ENCODE results near the gene FBH1.
"Not testable (repeated sequence)": the region's sequence is repeated elsewhere in the genome, so short reads cannot be mapped to it uniquely, and the experiment has no call there.

FBH1 gene

GRCh38 chr10:5889624-5890451 is at the start of gene FBH1, which contains the start of gene ANKRD16:
Gene FBH1 (plus strand): TSS chr10:5890243. CDS start chr10:5890346, 103 bp downstream.
Gene ANKRD16 (minus strand): TSS chr10:5889893. CDS start chr10:5889354, 539 bp downstream.
- no peaks in the 10 kb centered on the region for H3K27me3 ChIP-seq (ENCODE audit: control insufficient read depth, insufficient read depth, low read length)
- peak within 1 kb of the TSS; percentile 86 for H3K4me3 ChIP-seq (ENCODE audit: low read length)
- no peaks in the 10 kb centered on the region; the same call in 1 of the 2 replicates for H3K4me1 ChIP-seq (ENCODE audit: control insufficient read depth, insufficient read depth, low read length)
- H3K9me3 ChIP-seq (ENCODE audit: control insufficient read depth, insufficient read depth, low read length) = no peaks in the 10 kb centered on the region
- no CpG with 5 or more reads among the region's 109 CpGs for WGBS (ENCODE audit: insufficient coverage, insufficient read length)
- H3K36me3 ChIP-seq (ENCODE audit: control insufficient read depth, insufficient read depth, low read length) = peaks cover 7% of the 10 kb centered on the region; the same call in 1 of the 2 replicates
- H3K27ac ChIP-seq (ENCODE audit: low read length) = no peak within 1 kb of the TSS
- DNase-seq (ENCODE audit: low read depth, low spot score) = peak; percentile 94

GRCh38 chr10:5840314-5841307 is 49.4 kb upstream of the FBH1 start:
- no CpG with 5 or more reads among the region's 40 CpGs for WGBS (ENCODE audit: insufficient coverage, insufficient read length)
- Histone ChIP-seq H3K27ac (ENCODE audit: low read length) (no peak overlapping the region), H3K4me3 (ENCODE audit: low read length) (no peak overlapping the region), H3K9me3 (ENCODE audit: control insufficient read depth, insufficient read depth, low read length) (no peaks in the 10 kb centered on the region), H3K27me3 (ENCODE audit: control insufficient read depth, insufficient read depth, low read length) (no peaks in the 10 kb centered on the region), H3K36me3 (ENCODE audit: control insufficient read depth, insufficient read depth, low read length) (no peaks in the 10 kb centered on the region), H3K4me1 (ENCODE audit: control insufficient read depth, insufficient read depth, low read length) (no peaks in the 10 kb centered on the region)
- no peak for DNase-seq (ENCODE audit: low read depth, low spot score)

- no peaks in the 10 kb centered on the region for H3K4me1 ChIP-seq (ENCODE audit: control insufficient read depth, insufficient read depth, low read length)
- no CpG with 5 or more reads among the region's 14 CpGs for whole genome bisulfite sequencing (ENCODE audit: insufficient coverage, insufficient read length)
These were observed 48.1 kb upstream of the FBH1 start for GRCh38 chr10:5841965-5842364.

GRCh38 chr10:5843686-5844344 is 46.2 kb upstream of the FBH1 start:
- no peaks in the 10 kb centered on the region for H3K9me3 ChIP-seq (ENCODE audit: control insufficient read depth, insufficient read depth, low read length)
- H3K27ac ChIP-seq (ENCODE audit: low read length) = no peak overlapping the region
- WGBS (ENCODE audit: insufficient coverage, insufficient read length) = no CpG with 5 or more reads among the region's 4 CpGs
- no peaks in the 10 kb centered on the region for H3K36me3 ChIP-seq (ENCODE audit: control insufficient read depth, insufficient read depth, low read length)
- no peak overlapping the region for H3K4me3 ChIP-seq (ENCODE audit: low read length)
- no peaks in the 10 kb centered on the region for H3K4me1 ChIP-seq (ENCODE audit: control insufficient read depth, insufficient read depth, low read length)
- H3K27me3 ChIP-seq (ENCODE audit: control insufficient read depth, insufficient read depth, low read length) = no peaks in the 10 kb centered on the region
- no peak for DNase-seq (ENCODE audit: low read depth, low spot score)

More at GRCh38 chr10:5841965-5842364, 48.1 kb upstream of the FBH1 start:
- Histone ChIP-seq H3K36me3 (ENCODE audit: control insufficient read depth, insufficient read depth, low read length) (no peaks in the 10 kb centered on the region), H3K9me3 (ENCODE audit: control insufficient read depth, insufficient read depth, low read length) (no peaks in the 10 kb centered on the region), H3K27me3 (ENCODE audit: control insufficient read depth, insufficient read depth, low read length) (no peaks in the 10 kb centered on the region), H3K4me3 (ENCODE audit: low read length) (no peak overlapping the region), H3K27ac (ENCODE audit: low read length) (no peak overlapping the region)
- no peak for DNase-seq (ENCODE audit: low read depth, low spot score)

- Histone ChIP-seq H3K4me1 (ENCODE audit: control insufficient read depth, insufficient read depth, low read length) (no peaks in the 10 kb centered on the region), H3K4me3 (ENCODE audit: low read length) (no peak overlapping the region), H3K9me3 (ENCODE audit: control insufficient read depth, insufficient read depth, low read length) (no peaks in the 10 kb centered on the region), H3K27me3 (ENCODE audit: control insufficient read depth, insufficient read depth, low read length) (no peaks in the 10 kb centered on the region), H3K27ac (ENCODE audit: low read length) (no peak overlapping the region), H3K36me3 (ENCODE audit: control insufficient read depth, insufficient read depth, low read length) (no peaks in the 10 kb centered on the region)
- WGBS (ENCODE audit: insufficient coverage, insufficient read length) = no CpG with 5 or more reads among the region's 13 CpGs
- DNase-seq (ENCODE audit: low read depth, low spot score) = no peak
These were observed 45.5 kb upstream of the FBH1 start for GRCh38 chr10:5844345-5845055.

- not testable (repeated sequence) for H3K27ac ChIP-seq (ENCODE audit: low read length); DNase-seq (ENCODE audit: low read depth, low spot score)
These were observed 43.4 kb upstream of the FBH1 start for GRCh38 chr10:5846667-5847066.

GRCh38 chr10:5854131-5854475 is 35.9 kb upstream of the FBH1 start:
- no peak for DNase-seq (ENCODE audit: low read depth, low spot score)
- no peaks in the 10 kb centered on the region for H3K9me3 ChIP-seq (ENCODE audit: control insufficient read depth, insufficient read depth, low read length)
- no peaks in the 10 kb centered on the region for H3K4me1 ChIP-seq (ENCODE audit: control insufficient read depth, insufficient read depth, low read length)
- no peak overlapping the region for H3K27ac ChIP-seq (ENCODE audit: low read length)
- H3K4me3 ChIP-seq (ENCODE audit: low read length) = no peak overlapping the region
- no peaks in the 10 kb centered on the region for H3K27me3 ChIP-seq (ENCODE audit: control insufficient read depth, insufficient read depth, low read length)
- WGBS (ENCODE audit: insufficient coverage, insufficient read length) = no CpG with 5 or more reads among the region's 5 CpGs
- H3K36me3 ChIP-seq (ENCODE audit: control insufficient read depth, insufficient read depth, low read length) = no peaks in the 10 kb centered on the region

More at GRCh38 chr10:5846667-5847066, 43.4 kb upstream of the FBH1 start:
- H3K4me3 ChIP-seq (ENCODE audit: low read length); H3K4me1 ChIP-seq (ENCODE audit: control insufficient read depth, insufficient read depth, low read length); H3K27me3 ChIP-seq (ENCODE audit: control insufficient read depth, insufficient read depth, low read length); H3K9me3 ChIP-seq (ENCODE audit: control insufficient read depth, insufficient read depth, low read length); H3K36me3 ChIP-seq (ENCODE audit: control insufficient read depth, insufficient read depth, low read length): not testable (repeated sequence)
- WGBS (ENCODE audit: insufficient coverage, insufficient read length) = no CpG with 5 or more reads among the region's 4 CpGs

DNA sequence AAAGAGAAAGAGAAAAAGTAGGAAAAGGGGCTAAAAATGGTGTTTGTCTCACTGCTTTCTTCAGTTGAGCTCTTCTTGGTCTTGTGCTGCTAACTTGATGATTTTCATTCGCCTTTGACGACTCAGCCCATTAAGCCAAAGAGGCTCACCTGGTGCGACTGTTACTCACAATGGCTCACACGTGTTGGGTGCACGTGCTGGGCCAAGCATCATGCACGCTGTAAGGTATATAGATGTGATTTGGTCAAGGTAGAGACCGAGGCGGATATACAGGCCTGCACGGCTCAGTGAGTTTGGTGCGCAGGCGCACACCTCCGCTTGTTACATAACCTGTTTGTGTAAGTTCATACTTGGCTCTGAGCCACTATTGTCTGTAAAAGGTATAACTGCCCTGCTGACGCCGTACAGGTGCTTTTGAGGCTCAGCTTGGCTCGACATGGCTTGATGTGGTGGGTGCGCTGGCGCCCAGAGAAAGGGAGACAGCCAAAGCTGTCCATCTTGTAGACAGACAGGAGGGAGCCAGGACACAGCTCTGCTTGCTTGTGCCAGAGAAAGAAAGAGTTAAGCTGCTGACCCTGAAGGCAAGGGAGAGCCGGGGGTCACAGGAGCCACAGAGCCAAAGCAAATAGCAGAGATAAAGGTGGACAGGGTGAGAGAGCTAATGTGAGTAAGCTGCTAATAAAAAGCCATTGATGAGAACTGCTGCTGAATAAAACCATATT is 33.9 kb upstream of the FBH1 start:
- Histone ChIP-seq H3K36me3 (ENCODE audit: control insufficient read depth, insufficient read depth, low read length) (no peaks in the 10 kb centered on the region), H3K27me3 (ENCODE audit: control insufficient read depth, insufficient read depth, low read length) (no peaks in the 10 kb centered on the region), H3K9me3 (ENCODE audit: control insufficient read depth, insufficient read depth, low read length) (no peaks in the 10 kb centered on the region), H3K4me1 (ENCODE audit: control insufficient read depth, insufficient read depth, low read length) (no peaks in the 10 kb centered on the region), H3K27ac (ENCODE audit: low read length) (no peak overlapping the region), H3K4me3 (ENCODE audit: low read length) (no peak overlapping the region)
- WGBS (ENCODE audit: insufficient coverage, insufficient read length) = no CpG with 5 or more reads among the region's 18 CpGs
- no peak for DNase-seq (ENCODE audit: low read depth, low spot score)

DNA sequence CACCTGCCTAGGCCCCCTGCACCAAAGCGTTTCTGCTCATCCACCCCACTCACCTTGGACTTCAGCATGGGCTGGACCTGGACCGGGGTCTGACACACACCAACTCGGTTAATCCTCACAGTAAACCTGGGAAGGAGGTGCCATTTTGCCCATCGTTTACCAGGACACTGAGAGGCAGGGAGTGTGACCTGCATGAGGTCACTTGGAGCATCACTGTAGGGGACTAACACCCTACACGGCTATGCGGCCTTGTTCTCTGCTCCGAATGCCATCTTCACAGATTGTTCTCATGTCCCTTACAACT is 33.4 kb upstream of the FBH1 start:
- Histone ChIP-seq H3K9me3 (ENCODE audit: control insufficient read depth, insufficient read depth, low read length) (no peaks in the 10 kb centered on the region), H3K4me1 (ENCODE audit: control insufficient read depth, insufficient read depth, low read length) (no peaks in the 10 kb centered on the region), H3K27ac (ENCODE audit: low read length) (no peak overlapping the region), H3K4me3 (ENCODE audit: low read length) (no peak overlapping the region), H3K27me3 (ENCODE audit: control insufficient read depth, insufficient read depth, low read length) (no peaks in the 10 kb centered on the region), H3K36me3 (ENCODE audit: control insufficient read depth, insufficient read depth, low read length) (no peaks in the 10 kb centered on the region)
- WGBS (ENCODE audit: insufficient coverage, insufficient read length) = no CpG with 5 or more reads among the region's 7 CpGs
- no peak for DNase-seq (ENCODE audit: low read depth, low spot score)

All from iPS DF 6.9 (cell line).